Measurements from ENCODE around the gene CDKN1A.

Gene CDKN1A

DNA sequence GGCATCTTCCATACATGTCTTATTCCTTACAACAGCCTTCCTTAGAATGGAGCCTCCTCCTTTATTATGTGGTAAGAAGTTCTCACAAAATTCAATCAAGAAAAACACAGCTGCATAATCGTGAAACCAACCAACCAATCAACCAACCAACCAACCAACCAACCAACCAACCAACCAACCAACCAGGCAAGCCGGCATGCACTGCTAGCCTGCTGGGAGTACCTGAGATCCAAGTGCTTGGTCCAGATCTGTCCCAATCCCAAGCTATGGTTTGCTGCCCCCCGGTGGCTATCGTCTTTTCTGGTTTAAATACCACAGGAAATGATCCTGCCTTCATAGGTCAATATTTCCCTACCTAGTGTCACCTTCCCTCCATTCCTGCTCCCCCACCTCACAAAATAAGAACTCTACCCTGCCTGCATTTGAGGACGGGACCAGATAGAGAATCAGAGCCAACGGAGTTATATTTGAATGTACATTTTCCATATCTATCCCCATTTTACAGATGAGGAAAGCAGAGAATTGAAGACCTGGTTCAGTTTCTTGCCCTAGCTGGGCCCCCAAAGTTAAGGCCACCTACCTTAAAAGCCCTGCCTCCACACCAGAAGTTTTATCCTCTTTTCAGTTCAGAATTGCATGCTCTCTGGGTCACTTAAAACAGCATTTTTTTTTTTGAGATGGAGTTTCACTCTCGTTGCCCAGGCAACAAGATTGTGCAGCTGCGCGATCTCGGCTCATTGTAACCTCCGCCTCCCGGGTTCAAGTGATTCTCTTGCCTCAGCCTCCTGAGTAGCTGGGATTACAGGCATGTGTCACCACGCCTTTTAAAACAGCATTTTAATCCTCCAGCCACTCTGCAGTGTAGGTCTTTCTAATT, 46.2 kb downstream of the CDKN1A start:
- DNase-seq (ENCODE audit: low read depth), result peak; percentile 70
- TF ChIP-seq, protein P1, sequence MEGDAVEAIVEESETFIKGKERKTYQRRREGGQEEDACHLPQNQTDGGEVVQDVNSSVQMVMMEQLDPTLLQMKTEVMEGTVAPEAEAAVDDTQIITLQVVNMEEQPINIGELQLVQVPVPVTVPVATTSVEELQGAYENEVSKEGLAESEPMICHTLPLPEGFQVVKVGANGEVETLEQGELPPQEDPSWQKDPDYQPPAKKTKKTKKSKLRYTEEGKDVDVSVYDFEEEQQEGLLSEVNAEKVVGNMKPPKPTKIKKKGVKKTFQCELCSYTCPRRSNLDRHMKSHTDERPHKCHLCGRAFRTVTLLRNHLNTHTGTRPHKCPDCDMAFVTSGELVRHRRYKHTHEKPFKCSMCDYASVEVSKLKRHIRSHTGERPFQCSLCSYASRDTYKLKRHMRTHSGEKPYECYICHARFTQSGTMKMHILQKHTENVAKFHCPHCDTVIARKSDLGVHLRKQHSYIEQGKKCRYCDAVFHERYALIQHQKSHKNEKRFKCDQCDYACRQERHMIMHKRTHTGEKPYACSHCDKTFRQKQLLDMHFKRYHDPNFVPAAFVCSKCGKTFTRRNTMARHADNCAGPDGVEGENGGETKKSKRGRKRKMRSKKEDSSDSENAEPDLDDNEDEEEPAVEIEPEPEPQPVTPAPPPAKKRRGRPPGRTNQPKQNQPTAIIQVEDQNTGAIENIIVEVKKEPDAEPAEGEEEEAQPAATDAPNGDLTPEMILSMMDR (IDR thresholded peaks at IDR 0.05; ENCODE audit: insufficient read depth, low read depth, low read length, missing control alignments), result peak; percentile 45
- no peak overlapping the region for H3K4me3 ChIP-seq (ENCODE audit: low read depth, low read length)

DNA sequence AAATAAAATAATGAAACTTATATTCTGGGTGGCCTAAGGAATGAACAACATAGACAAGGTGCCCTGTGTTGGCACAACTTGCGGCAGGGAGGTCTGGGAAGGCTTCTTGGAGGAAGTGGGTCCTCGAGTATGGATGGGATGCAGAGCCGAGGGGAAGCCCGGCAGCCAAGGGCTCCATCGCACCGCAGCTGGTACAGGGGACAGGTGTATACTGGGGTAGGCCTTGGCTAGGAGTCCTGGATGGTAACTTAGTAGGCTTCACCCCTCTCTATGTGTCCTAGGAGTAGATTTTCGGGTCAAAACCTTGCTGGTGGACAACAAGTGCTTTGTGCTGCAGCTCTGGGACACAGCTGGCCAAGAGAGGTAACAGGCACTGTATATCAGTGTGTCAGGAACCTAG, 47.1 kb downstream of the CDKN1A start:
- no peak for DNase-seq (ENCODE audit: low read depth)
- no peak overlapping the region for H3K4me3 ChIP-seq (ENCODE audit: low read depth, low read length)
- TF ChIP-seq, protein P1 (IDR thresholded peaks at IDR 0.05; ENCODE audit: insufficient read depth, low read depth, low read length, missing control alignments), result no peak

DNA sequence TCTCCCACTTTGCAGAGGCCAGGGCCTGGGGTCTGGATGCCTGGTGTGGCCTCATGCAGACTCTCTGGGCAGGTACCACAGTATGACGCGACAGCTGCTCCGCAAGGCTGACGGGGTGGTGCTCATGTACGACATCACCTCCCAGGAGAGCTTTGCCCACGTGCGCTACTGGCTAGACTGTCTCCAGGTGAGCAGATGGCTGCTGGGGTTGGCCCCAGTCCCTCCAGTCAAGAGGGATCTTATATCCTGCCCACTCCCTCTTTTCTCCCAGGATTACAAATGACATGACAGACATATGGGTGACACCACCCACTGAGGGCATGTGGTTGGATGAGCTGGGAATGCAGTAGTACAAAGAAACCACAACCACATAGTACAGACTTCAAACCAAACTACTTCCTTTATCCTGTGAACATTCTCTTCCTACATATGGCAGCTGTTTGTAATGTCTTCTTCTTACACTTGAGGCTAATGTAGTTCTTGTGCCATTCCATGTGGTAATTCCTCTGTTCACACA, 49.0 kb downstream of the CDKN1A start:
- DNase-seq (ENCODE audit: low read depth), result peak; percentile 35
- no peak overlapping the region for H3K4me3 ChIP-seq (ENCODE audit: low read depth, low read length)
- TF ChIP-seq, protein P1 (IDR thresholded peaks at IDR 0.05; ENCODE audit: insufficient read depth, low read depth, low read length, missing control alignments), result no peak

DNA sequence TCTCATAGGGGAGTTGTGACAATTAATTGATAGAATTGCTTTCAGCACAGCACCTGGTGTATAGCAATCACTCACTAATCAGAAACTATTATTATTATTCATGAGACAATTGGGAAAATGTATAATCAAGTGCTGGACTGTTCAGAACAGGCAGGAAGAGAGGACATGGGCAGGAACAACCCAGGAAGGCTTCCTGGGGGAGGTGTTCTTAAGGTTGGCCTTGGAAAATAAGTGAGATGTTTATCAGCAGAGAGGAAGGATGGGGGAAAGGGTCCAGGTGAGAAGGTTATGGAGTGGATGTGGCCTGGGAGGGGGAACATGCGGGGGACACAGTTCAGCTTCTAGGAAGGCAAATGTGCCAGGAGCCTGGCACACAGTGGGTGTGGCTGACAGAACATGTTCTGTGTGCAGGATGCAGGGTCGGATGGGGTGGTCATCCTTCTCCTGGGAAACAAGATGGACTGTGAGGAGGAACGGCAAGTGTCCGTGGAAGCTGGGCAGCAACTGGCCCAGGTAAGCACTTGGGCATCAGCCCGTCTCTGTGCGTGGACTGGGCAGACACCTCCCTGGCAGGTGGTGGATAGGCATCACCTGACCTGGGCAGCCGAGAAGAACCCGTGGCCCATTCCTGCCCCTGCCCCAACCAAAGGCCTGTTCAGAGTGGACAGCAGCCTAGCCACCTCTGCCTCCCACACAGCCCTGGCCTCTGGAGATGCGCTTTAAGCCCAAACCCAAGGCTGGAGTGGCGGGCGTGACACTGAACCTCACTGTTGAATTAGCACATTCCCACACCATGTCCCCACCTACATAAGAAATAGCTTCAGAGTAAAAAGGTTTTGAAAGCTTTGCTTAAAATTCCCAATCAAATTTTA, 50.0 kb downstream of the CDKN1A start:
- no peak overlapping the region for H3K4me3 ChIP-seq (ENCODE audit: low read depth, low read length)
- DNase-seq (ENCODE audit: low read depth), result no peak
- TF ChIP-seq, protein P1 (IDR thresholded peaks at IDR 0.05; ENCODE audit: insufficient read depth, low read depth, low read length, missing control alignments), result no peak

DNA sequence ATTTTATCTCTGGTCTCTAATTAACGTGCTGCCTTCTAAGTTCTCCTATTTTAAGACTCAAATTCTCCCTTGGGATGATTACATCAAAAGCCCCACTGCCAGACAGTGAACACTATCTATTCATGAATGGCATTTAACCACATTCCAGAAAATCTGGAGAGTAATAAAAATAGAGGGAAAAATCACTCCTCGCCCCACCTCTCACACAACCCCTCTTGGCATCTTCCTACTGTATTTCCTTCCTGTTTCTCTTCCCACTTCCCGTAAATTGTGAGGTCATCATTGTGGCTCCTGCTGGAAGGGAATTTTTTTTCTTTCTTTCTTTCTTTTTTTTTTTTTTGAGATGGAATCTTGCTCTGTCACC, 50.6 kb downstream of the CDKN1A start:
- no peak overlapping the region for H3K4me3 ChIP-seq (ENCODE audit: low read depth, low read length)
- TF ChIP-seq, protein P1 (IDR thresholded peaks at IDR 0.05; ENCODE audit: insufficient read depth, low read depth, low read length, missing control alignments), result no peak
- no peak for DNase-seq (ENCODE audit: low read depth)

DNA sequence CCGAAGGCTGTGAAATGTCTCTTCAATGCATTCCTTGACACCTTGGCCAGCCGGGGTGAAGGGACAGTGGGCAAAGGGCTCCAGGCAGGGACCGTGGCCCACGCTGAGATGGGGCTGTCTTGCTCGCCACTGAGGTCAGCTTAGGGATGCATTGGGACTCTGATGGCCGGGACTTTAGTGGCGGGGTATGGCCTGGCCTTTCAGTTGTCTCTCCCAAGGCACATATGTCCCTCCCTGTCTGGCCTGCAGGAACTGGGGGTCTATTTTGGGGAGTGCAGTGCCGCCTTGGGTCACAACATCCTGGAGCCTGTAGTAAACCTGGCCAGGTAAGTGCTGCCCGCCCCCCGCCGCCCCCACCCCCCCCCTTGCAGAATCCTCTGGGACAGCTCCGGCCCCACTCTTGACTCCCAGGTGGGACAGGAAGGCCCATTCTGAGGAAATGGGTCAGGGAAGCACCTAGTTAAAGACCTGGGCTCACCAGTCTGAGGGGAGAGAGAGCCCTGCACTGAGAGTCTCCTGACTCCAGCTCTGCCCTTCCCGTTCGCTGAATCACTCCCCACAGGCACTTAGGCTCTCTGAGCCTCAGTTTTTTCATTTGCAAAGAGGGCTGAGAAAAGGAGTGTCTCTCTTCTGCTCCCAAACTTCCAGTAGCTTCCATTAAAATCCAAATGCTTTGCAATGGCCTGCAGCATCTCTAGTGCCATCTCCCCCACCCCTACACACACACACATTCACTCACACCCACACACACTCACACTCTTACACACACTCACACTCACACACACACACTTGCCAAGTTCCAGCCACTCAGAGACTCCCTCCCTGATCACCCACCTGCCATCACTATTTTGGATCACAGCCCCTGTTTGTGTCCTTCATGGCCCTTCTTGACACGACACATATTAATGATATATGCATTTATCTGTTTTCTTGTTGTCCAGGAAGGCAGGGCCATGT, 52.2 kb downstream of the CDKN1A start:
- no peak overlapping the region for H3K4me3 ChIP-seq (ENCODE audit: low read depth, low read length)
- no peak for DNase-seq (ENCODE audit: low read depth)
- TF ChIP-seq, protein P1 (IDR thresholded peaks at IDR 0.05; ENCODE audit: insufficient read depth, low read depth, low read length, missing control alignments), result no peak
